ENCODE data around the gene TRIM65. TPM values are rescaled to one million over a fixed set of nuclear protein-coding genes. Genes with fewer than 3 reads are reported as not detected.

Gene TRIM65
- total RNA-seq, 2 donors from 2014 or later: 27.5 to 28.1 TPM

GRCh38 chr17:75846692-75847613, 49.8 kb downstream of the TRIM65 start:
- peaks cover 16% of the 10 kb centered on the region for H3K4me1 ChIP-seq (replicated peaks)
- DNase-seq (ENCODE audit: low spot score): no peak
- H3K4me3 ChIP-seq: no peak overlapping the region
- H3K36me3 ChIP-seq: peaks cover 33 to 40% of the 10 kb centered on the region in 2 donors
- no peaks in the 10 kb centered on the region for H3K9me3 ChIP-seq
- no peaks in the 10 kb centered on the region for H3K27me3 ChIP-seq (replicated peaks; ENCODE audit: insufficient read depth)
- 77% methylated on average over 31 of the region's 34 CpGs for WGBS
- TF ChIP-seq POLR2A (IDR thresholded peaks at IDR 0.05): no peak
- no peak for TF ChIP-seq POLR2AphosphoS5 (IDR thresholded peaks at IDR 0.05)
- no peak for TF ChIP-seq CTCF (IDR thresholded peaks at IDR 0.05)
- intact Hi-C loops (cut with DNase I): no loop called here
- peak overlapping the region in 1 of 2 donors; percentile 84 for H3K27ac ChIP-seq

GRCh38 chr17:75845933-75846691, 50.6 kb downstream of the TRIM65 start:
- H3K4me3 ChIP-seq: no peak overlapping the region
- no peaks in the 10 kb centered on the region for H3K9me3 ChIP-seq
- H3K27ac ChIP-seq: peak overlapping the region; percentile 84 to 86
- TF ChIP-seq POLR2A (IDR thresholded peaks at IDR 0.05): no peak
- no peak for TF ChIP-seq CTCF (IDR thresholded peaks at IDR 0.05)
- no peak for TF ChIP-seq POLR2AphosphoS5 (IDR thresholded peaks at IDR 0.05)
- peaks cover 31 to 40% of the 10 kb centered on the region in 2 donors for H3K36me3 ChIP-seq
- no peak for DNase-seq (ENCODE audit: low spot score)
- H3K27me3 ChIP-seq (replicated peaks; ENCODE audit: insufficient read depth): no peaks in the 10 kb centered on the region
- intact Hi-C loops (cut with DNase I): no loop called here
- peaks cover 16% of the 10 kb centered on the region for H3K4me1 ChIP-seq (replicated peaks)
- WGBS: 71% methylated on average over 22 of the region's 22 CpGs

DNA sequence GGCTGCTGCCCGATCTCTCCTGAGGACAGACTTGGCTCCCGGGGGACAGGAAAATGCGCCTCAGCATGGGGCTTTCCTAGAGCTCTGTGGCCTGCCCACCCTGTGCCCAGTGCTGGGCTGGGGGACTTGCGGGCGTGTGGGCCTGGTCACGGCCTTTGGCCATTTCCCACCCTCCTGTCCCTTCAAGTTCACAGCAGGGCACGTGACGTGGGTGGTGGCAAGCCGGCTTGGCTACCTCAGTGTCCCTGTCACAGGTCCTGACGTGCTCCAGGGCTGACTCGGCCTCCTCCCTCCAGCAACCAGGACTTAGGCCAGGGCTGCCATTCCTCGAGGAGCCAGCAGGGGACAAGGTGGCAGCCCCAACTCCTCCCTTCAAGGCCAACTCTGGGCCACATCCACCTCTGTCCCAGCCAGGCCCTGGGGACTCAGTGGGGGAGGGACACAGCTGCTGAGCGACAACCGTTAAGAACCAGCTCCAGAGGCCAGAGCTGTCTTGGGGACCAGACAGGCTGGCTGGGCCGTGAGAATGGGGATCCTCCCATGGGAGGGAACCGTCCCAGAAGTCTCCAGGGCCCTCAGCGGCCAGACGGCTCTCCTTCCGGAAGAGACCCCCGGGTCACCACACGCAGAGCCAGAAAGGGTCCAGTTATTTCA, 51.6 kb downstream of the TRIM65 start:
- 18% methylated on average over 12 of the region's 21 CpGs for WGBS
- Histone ChIP-seq H3K36me3 (peaks cover 23 to 31% of the 10 kb centered on the region in 2 donors), H3K27me3 (replicated peaks; ENCODE audit: insufficient read depth) (no peaks in the 10 kb centered on the region), H3K4me1 (replicated peaks) (peaks cover 16% of the 10 kb centered on the region), H3K9me3 (no peaks in the 10 kb centered on the region), H3K27ac (peak overlapping the region; percentile 84 to 86), H3K4me3 (no peak overlapping the region)
- intact Hi-C loops (cut with DNase I): no loop called here
- DNase-seq (ENCODE audit: low spot score): peak; percentile 92
- peak; percentile 60 to 98 (median 89) for TF ChIP-seq CTCF (IDR thresholded peaks at IDR 0.05)
- peak; percentile 37 for TF ChIP-seq POLR2A (IDR thresholded peaks at IDR 0.05)
- TF ChIP-seq POLR2AphosphoS5 (IDR thresholded peaks at IDR 0.05): peak; percentile 83

DNA sequence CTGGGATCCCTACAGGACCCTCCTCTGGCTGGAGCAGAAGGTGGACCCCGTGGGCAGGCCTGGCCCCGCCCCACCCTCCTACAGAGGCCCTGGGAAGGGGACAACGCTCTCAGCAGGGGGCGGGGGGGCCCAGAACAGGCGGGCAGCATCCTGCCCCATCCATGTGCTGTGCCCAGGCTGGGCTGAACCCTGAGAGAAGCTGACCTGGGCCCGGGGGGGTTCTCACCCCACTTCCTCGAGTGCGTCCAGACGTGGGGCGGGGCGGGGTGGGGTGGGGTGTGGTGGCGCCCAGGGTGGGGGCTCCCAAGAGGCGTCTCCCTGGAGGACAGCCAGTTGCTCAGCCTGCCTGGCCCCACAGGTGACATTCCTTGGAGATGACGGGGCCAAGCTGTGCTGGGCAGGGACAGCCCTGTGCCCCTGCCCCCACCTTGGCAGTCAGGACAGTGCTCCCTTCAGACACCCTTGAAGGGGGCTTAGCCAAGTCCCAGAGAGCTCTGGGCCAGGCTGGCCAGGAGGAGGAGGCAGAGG, 52.2 kb downstream of the TRIM65 start:
- no peak overlapping the region for H3K4me3 ChIP-seq
- intact Hi-C loops (cut with DNase I): no loop called here
- DNase-seq (ENCODE audit: low spot score): peak; percentile 81
- 11% methylated on average over 8 of the region's 14 CpGs for WGBS
- peaks cover 19 to 27% of the 10 kb centered on the region in 2 donors for H3K36me3 ChIP-seq
- no peaks in the 10 kb centered on the region for H3K27me3 ChIP-seq (replicated peaks; ENCODE audit: insufficient read depth)
- no peaks in the 10 kb centered on the region for H3K9me3 ChIP-seq
- H3K27ac ChIP-seq: peak overlapping the region; percentile 84 to 86
- TF ChIP-seq CTCF (IDR thresholded peaks at IDR 0.05): no peak
- no peak for TF ChIP-seq POLR2A (IDR thresholded peaks at IDR 0.05)
- no peak for TF ChIP-seq POLR2AphosphoS5 (IDR thresholded peaks at IDR 0.05)
- H3K4me1 ChIP-seq (replicated peaks): peaks cover 16% of the 10 kb centered on the region
